HG02759 (cell line): ENCODE measurements around the gene COL18A1.
"Not testable (repeated sequence)": the region's sequence is repeated elsewhere in the genome, so short reads cannot be mapped to it uniquely, and the experiment has no call there.

Experiments used
- ATAC-seq: cut with Tn5 transposase; IDR thresholded peaks from one replicate; pipeline ENCODE4 v1.9.1; 2021; ENCODE audit warnings: mild to moderate bottlenecking, moderate library complexity; ENCODE audit not compliant: unreplicated experiment

The COL18A1 gene

GRCh38 chr21:45366931-45367401 lies 38.0 kb upstream of the COL18A1 start:
- ATAC-seq = no peak

DNA sequence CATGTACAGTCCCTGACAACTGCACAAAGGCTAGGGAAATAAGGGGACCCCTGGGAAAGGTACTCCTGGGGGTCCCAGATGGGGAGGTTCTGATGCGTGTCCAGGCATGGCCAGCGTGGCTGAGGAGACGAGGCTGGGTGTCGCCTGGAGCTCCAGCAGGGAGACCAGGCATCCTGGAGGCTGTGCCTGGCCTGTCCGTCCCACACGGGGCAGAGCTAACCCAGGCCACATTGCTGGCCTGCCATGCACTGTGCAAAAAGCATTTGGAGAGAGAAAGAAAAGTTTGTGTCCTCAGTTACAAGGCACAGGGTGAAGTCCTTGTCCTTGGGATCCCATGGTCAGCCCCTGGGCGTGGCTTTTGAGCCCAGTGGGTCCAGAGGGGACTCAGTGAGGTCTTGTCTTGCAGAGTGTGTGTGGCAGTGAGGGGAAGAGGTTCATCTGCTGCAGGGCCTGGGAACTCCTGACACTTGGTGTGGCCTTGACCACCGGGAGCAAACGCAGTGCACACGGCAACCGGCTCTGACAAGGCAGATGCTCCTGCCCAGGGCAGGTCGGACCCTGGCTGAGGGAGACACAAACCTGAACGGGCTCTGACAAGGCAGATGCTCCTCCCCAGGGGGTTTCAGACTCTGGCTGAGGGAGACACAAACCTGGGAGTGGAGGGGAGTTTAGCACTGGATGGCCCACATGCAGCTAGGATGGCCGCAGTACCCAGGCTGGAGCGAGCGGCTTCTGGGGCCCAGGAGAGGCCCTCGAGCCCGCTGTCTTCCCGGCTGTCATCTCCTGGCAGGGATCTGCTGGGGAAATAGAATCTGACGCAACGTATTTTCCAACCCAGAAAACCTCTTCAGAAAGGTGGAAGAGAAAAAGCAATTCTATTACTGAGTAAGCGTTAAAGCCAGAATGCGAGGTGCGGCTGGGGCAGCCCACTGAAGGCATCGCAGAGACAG lies 37.3 kb upstream of the COL18A1 start:
- ATAC-seq = no peak

DNA sequence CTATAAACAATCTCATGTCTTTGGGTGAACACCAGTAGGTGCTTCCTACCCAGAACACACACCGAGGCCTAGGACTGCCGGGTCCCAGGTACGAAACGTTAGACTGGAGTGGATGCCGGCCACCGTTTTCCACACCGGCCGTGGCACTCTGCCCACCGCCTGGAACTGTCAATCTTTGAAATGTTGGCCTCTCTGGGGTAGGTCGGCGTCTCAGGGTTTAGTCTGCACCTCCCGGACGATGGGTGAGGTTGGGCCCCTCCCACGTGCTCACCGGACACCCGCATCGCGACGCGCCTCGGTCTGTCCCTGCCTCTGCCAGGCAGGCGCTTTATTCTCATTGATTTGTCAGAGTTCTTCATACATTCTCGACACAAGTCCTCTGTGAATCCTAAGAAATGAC lies 35.9 kb upstream of the COL18A1 start:
- ATAC-seq = not testable (repeated sequence)

- ATAC-seq = no peak
Measured at GRCh38 chr21:45370575-45370974, 34.4 kb upstream of the COL18A1 start.

DNA sequence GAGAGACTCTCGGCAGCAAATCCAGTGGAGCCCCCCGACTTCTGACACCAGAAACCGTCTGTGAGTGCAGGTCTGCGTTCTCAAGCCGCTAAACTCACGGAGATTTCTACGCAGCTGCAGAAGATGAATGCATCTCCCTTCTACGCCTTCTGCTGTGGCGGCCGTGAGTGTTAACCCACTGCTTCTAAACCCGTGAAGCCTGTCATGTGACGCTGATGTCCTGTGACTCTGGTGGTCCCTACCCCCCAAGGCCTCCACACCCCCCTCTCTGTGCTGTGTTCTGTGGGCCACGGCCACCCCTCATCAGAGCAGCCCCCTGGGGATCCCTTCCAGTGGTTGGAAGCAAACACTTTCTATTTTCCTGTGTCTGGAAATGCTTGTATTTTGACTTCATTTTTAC lies 33.9 kb upstream of the COL18A1 start:
- ATAC-seq = no peak

GRCh38 chr21:45371655-45372054 lies 33.3 kb upstream of the COL18A1 start:
- no peak for ATAC-seq

DNA sequence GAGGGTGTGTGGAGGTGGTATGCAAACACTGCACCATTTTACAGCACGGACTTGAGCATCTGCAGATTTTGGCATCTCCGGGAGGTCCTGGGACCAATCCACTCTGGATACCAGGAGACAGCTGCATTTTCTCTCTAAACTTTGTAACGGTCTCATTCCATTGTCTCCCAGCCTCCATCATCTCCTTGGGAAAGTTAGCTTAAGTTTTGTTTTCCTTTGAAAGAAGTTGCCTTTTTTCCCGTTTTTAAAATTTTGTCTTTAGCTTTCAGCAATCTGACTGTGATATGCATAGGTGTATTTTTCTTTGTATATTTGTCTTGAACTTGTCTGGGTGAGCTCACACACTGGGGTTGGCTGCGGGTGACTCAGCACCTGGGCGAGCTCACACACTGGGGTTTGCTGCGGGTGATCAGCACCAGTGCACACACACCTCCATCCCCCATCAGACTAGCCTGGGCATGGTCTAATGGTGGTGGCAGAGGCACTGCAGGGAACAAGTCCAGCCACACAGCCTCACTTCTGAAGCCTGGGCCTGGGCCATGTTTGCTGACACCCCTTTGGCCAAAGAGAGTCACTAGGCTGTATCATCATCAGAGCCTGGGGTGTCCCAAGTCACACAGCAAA lies 32.1 kb upstream of the COL18A1 start:
- no peak for ATAC-seq

DNA sequence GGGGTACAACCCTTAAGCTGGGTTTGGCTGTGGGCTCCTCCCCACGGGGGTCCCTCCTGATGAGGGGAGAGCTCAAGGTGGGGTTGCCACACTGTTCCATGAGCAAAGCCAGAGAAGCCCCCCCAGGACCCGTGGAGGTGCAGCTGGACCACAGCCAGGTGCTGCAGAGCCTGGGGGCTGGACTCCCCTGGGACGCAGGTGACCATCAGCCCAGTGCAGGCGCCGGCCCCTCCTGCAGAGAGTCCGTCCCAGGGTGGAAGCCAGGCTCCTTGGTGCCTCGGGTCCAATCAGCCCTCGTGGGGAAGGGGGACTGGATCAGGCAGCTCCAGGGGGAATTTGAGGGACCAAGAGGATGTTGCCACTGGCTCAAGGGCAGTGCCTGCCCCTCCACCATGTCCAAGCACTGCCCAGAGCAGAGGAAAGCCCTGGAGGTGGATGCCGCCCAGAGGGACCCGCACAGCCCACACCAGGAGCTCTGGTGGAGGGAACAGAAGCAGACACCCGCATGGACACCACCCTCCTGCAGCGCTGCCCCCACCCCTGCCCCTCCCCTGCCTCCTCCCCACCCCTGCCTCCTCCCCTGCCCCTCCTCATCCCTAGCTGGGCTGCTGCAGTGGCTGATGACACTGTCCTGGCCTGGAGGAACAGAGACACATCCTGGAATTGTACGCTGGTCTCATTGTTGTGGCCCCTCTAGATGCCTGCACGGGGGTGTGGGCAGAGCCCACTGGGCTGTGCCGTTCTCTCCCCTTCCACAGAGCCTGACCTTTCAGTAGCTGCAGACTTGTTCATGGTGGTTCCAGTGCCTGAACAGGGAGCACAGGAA lies 30.8 kb upstream of the COL18A1 start:
- ATAC-seq = no peak

GRCh38 chr21:45374826-45375455 lies 30.0 kb upstream of the COL18A1 start:
- ATAC-seq = no peak

GRCh38 chr21:45376459-45377324 lies 28.3 kb upstream of the COL18A1 start:
- no peak for ATAC-seq

DNA sequence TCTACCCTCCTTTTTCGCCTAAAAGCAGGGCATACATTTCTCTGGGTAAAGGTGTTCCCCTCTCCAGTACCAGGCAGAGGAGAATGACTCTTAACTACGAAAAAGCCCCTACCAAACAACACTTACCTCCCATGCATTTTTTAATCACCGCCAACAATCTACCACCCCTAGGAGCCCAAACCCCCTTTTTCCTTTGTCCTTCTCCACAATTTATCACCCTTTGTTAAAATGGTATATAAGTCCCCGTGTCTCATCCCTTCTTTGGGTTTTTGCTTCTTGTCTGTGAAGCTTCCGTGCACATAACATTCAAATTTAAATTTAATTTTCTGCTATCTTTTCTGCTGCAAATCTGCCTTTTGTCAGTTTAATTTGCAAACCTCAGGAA lies 27.6 kb upstream of the COL18A1 start:
- no peak for ATAC-seq

DNA sequence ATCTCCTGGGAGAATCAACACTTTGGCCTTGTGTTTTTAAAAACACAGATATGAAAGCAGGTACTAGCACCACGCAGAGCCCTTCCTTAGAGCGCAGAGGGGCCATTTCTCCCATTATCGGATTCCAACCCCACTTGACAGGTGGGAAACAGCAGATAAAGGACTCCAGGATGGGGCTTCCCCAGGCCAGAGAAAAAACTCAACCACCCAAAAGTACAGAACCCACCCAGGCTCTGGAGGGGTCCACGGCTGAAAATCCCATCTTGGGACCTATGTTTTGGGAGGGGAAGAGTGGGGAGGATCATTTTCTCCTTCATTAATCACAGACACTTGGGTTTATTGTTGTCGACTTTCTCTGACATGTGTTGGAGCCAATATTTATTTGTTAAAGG lies 27.1 kb upstream of the COL18A1 start:
- no peak for ATAC-seq

- ATAC-seq = no peak
Measured at GRCh38 chr21:45378258-45378966, 26.6 kb upstream of the COL18A1 start.

GRCh38 chr21:45379171-45379900 lies 25.6 kb upstream of the COL18A1 start:
- no peak for ATAC-seq

GRCh38 chr21:45379901-45380330 lies 25.0 kb upstream of the COL18A1 start:
- no peak for ATAC-seq

GRCh38 chr21:45380566-45380965 lies 24.4 kb upstream of the COL18A1 start:
- no peak for ATAC-seq

- ATAC-seq = no peak
Measured at GRCh38 chr21:45381036-45381787, 23.8 kb upstream of the COL18A1 start.
